ENCODE results near the gene SPDL1.
"Not testable (repeated sequence)": the region's sequence is repeated elsewhere in the genome, so short reads cannot be mapped to it uniquely, and the experiment has no call there.

SPDL1 gene

DNA sequence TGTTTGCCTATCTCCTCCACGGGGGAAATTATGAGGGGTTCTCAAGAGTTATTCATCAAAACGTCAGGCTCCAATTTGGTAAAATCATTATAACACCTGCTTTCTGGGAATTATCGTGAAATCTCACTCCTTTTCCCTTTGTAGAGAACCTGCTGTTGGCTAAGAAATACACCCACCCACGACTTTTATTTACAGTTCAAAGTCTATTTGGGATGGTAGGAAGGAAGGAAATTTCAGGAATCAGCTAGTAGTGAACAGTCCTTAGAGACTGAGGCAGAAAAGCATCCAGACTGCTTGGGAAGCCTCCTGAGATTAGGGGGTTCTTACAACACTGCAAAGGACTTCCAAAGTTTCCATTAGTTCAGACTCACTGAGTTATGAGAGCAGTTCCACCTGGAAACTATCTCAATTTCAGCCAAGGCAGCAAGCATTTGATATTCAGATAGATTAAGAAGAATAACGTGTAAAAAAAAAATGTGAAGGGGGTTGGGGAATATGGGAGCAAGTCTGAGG lies 9.4 kb upstream of the SPDL1 start:
- no peak for DNase-seq (ENCODE audit: low read depth in 2 of 2, low spot score in 1 of 2)

DNA sequence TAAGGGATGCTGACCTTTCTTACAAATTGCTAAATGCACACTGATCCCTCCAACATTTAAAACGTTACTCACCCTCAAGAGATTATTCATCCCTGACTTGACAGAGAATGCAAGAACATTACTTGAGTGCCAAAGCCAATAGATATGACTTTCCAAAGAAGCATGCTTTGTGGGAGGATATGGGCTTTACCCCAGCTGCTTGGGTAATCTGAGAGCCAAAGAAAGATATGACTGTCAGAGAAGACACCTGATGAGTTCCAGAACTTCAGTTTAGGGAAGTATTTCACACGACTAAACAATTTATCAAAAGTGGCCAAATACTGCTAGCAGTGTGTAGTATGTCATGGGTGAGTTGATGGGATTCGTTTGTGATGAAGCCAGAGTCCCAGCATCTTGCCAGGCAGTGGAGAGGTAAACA lies 7.4 kb upstream of the SPDL1 start:
- DNase-seq (ENCODE audit: low read depth in 2 of 2, low spot score in 1 of 2), result no peak

DNA sequence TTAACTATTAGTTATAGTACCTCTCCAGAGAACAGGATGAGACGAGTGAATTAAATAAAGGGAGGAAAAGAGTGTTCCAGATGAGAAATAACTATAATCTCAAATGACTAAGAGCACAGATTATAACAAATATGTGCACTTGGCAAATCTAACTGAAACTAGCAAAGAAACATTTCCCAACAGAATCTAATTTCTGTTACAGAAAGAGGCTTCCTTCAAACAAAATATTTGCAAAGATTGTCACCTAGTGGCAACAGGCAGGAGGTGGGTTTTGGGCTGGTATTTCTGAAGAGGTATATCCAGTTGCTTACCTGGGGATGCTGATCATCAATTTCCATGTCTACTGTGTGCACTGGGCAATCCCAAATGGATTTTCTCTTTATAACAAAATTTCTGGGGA lies 5.6 kb upstream of the SPDL1 start:
- no peak for DNase-seq (ENCODE audit: low read depth in 2 of 2, low spot score in 1 of 2)

DNA sequence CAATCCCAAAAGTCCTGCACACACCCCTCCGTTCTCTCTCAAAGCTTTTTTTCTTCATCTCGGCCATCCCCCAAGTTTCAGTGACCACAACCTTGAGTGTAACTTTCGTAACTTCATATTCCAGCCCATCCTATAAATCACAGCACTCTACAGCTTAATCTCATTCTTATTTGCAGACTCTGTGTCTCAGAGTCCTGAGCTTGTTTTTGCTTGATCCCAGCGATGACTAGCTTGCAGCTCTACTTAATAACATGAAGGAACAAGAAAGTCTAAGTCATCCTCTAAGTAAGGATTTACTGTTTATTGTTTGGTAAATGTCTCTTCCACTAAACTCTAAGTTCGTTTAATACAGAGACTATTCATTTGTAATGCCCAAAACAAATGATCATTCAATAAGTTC lies 2.6 kb upstream of the SPDL1 start:
- no peak for DNase-seq (ENCODE audit: low read depth in 2 of 2, low spot score in 1 of 2)

DNA sequence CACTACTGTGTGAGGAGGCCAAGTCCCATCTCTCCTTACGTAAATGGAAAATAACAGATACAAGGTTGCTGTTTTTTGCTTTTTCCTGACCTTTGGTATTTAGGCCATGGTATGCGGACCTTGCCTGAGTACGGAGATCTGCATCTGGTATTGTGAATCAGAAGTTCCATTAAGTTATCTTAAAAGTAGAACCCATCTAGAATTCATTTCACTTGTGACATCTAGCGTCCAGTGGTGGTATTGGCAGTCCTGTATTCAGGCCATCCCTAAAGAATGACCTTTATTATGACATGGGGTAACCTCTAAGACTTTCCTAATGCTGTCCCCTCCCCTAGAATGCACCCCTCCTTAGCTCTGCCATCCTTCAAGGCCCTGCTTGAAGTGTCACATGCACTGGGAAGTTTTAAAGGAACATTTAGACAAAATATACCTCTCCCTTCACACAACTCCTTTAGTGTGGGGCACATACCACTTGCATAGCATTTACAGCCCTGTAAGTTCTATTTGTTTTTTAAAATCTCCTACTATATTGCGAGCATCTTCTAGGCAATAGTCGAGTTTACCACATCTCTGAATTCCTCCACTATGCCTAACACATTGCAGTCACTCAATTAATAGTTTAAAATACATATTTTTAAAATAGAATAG lies 1.9 kb upstream of the SPDL1 start:
- peak; percentile 30 to 35 for DNase-seq (ENCODE audit: low read depth in 2 of 2, low spot score in 1 of 2)

DNA sequence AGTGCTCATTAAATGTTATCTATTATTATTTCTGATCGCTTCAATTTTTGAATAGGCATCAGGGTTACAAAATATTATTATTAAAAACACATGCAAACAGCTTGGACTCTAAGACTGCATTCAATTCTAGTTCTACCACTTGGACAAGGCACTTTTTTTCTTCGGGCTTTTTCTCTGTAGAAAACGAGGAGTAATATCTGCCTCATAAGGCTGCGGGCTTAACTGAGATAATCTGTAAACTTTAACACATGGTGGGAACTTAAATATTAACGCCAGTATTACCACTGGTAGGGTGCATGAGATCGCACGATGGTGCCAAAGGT lies 511 bp upstream of the SPDL1 start:
- no peak for DNase-seq (ENCODE audit: low read depth in 2 of 2, low spot score in 1 of 2)

DNA sequence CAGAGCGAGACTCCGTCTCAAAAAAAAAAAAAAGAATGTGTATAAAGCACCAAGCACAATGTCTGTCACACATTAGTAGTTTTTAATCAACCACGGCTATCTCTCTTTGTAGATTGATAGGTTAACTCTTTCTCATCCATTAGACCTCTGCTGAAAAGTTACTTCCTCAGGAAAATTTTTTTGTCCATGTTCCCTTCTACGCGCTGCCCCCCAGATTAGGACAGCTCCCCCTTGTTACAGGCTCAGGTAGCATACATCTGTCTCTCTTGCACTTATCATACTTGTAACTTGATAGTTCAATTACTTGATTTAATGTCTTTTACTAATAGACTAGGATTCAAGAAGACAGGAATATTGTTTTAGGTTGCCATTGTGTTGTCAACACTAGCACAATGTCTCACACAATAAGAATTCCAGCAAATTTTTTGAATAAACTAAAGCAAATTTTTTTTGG lies 1.5 kb downstream of the SPDL1 start:
- no peak for DNase-seq (ENCODE audit: low read depth in 2 of 2, low spot score in 1 of 2)

DNA sequence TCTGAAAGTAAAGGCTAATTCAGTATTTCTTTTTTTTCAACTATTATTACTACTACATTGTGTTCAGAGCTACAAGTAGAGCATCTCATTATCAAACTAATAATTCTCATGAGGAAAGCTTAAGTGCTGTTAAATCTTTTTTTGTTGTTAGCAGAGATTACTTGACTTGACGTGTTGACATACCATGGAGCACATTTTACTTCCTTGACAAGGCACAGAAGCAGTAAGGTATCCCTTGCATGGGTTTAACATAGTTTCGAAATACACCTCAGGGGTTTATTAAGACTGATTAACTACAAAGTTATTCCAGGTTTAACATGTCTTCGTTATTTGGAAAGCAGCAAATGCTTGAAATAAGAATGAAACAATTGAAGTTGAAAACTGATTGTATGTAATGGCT lies 7.0 kb downstream of the SPDL1 start:
- DNase-seq (ENCODE audit: low read depth in 2 of 2, low spot score in 1 of 2), result no peak

DNA sequence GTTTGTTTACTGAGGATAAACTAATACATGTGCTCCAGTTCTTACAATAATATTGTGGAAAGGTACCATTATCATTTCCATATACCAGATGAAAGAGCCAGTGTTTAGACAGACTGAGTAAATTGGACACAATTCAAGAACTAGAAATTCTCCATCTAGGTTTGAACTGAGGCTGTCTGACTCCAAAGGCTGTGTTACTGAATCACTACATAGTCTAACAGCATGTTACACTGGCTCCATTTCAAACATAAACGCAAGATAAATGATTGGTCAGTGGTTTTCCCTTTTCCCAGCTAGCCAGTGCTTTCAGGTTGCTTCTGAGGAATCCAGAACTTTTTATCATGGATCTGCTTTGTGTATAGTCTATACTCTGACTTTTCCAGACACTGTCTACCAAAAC lies 8.1 kb downstream of the SPDL1 start:
- no peak for DNase-seq (ENCODE audit: low read depth in 2 of 2, low spot score in 1 of 2)

DNA sequence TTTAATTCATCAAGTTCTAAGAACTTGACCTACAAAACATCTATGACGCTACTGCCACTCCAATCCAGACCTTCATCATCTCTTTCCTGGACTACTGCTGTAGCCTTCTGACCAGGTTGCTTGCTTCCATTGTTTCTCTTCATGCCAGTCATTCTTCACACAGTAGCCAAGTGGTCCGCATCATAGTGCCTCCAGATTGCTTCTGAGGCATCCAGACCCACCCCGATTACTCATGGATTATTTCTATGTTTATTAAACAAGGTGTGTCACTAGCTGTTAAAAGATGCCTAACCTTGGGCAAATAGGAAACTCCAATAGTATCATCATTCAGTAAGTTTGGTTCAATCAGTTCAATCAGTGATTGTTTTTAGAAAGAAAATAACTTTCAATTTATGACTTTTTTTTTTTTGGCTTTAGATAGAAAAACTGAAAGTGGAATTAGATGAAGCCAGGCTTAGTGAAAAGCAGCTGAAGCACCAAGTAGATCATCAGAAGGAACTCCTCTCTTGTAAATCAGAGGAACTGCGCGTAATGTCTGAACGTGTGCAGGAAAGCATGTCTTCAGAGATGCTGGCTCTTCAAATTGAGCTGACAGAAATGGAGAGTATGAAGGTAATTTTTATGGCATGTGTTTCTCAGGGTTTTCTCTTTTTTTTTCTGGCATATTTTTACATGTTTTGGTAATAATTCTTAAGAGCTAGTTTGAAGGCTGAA lies 9.5 kb downstream of the SPDL1 start:
- no peak for DNase-seq (ENCODE audit: low read depth in 2 of 2, low spot score in 1 of 2)

DNA sequence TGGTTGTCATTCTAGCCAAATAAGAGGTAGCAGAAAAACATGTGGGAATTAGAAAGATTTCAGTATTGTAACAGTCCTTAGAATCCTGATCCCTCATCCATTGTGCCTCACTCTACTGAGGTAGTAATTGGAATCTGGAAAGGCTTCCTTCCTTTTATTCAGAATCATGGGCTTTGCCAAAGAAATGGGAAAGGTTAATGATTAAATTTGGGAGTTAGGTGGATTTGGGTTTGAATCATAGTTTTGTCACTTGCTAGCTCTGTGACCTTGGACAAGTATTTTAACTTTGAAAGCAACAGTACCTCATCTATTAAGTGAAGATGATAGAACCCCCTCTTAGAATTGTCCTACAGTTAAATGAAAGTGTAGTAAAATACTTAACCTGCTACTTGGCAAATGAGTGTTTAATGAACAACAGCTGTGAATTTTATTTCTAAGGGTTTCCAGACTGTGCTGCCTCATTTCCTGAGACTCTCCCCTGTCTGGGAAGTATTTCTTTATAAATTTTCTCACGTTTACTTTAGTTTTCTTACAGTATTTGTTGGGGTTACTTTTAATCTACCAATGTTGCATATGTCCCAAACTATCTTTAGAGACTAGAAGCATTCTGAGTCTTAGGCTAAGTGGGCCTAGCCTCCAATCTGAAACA lies 11.7 kb downstream of the SPDL1 start:
- no peak for DNase-seq (ENCODE audit: low read depth in 2 of 2, low spot score in 1 of 2)

DNA sequence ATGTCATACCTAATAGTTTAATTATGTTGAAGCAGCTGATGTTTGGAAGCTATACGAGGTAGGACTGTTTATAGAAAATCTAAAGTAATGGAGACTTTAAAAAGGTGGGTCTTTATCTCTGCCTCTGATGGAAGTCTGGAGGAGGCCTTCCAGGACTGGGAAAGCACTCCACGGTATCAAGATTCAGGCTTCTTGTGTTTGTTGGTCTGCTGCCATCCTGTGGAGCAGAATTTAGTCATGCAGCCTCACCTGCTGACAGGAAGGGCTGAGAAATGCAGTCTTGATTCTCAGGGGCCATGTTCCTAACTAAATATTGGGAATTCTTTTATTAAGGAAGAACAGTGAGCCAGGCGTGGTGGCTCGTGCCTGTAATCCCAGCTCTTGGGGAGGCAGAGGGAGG lies 15.9 kb downstream of the SPDL1 start:
- no peak for DNase-seq (ENCODE audit: low read depth in 2 of 2, low spot score in 1 of 2)

DNA sequence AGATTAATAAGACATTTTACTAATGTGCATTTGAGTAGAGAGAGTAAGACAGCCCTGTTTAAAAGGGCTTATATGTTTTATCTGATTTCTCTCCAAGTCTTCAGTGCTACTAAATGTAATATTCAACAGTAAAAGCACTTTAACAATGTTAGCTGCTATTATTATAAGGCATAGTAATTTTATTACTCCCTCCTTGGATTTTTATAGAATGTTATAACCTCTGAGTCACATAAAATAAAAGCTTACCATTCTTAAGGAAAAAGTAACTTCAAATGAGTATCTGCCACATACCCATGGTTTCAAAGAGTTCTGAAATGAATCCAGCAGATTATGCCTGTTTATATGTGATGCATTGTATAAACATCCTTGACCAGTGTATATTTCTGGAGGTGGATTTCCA lies 19.0 kb downstream of the SPDL1 start:
- no peak for DNase-seq (ENCODE audit: low read depth in 2 of 2, low spot score in 1 of 2)

DNA sequence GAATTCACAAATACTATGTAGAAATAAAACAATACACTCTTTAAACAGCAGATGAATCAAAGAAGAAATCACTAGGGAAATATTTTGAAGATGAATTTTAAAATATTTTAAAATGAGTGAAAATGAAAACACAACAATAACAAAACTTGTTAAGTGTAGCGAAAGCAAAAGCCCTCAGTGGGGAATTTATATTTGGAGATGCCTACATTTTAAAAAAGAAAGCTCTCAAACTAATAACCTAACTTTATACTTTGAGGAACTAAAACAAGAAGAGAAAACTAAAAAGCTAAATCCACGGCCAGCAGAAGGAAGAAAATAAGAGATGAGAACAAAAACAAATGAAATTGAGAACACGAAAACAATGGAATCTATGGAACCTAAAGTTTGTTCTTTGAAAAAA lies 22.7 kb downstream of the SPDL1 start:
- DNase-seq (ENCODE audit: low read depth in 2 of 2, low spot score in 1 of 2), result no peak

DNA sequence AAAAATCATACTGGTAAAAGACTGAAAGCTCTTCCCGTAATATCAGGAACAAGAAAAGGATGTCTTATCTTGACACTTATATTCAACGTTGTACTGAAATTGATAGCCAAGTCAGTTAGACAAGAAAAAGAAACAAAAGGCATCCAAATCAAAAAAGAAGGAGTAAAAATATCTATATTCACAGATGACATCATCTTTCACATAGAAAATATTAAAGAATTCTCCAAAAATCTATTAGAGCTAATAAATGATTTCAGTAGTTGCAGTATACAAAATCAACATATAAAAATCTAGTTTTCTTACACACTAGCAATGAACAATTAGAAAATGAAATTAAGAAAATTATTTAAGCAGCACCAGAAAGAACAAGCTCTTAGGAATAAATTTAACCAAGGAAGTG lies 24.3 kb downstream of the SPDL1 start:
- DNase-seq (ENCODE audit: low read depth in 2 of 2, low spot score in 1 of 2), result no peak

DNA sequence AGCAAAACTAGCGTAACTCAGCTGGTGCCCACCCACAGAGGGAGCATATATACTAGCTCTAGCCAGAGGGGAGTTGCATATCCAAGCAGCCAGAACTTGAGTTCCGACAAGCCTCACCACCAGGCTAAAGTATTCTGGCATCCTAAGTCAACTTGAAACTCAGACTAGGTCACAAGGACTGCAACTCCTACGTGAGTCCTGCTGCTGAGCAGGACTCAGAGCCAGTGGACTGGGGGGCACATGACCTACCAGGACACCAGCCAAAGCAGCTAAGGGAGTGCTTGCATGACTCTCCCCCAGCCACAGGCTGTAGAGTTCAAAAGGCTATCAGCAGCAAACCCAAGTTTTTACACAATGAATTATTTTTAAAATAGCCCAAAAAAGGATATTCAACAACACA lies 26.1 kb downstream of the SPDL1 start:
- DNase-seq (ENCODE audit: low read depth in 2 of 2, low spot score in 1 of 2), result no peak

DNA sequence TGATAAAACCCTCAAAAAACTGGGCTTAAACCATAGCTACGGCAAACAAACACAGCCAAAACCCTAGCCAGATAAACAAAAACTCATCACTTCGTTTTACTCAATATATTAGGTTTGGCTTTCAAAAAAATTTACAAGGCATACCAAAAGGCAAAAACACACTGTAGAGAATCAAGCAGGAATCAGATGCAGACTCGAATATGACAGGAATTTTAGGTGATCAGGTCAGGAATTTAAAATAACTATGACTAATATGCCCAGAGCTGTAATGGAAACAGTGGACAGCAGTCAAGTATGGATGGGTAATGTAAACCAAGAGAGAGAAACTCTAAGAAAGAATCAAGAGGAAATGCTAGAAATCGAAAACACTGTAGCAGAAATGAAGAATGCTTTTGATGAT lies 27.0 kb downstream of the SPDL1 start:
- no peak for DNase-seq (ENCODE audit: low read depth in 2 of 2, low spot score in 1 of 2)

DNA sequence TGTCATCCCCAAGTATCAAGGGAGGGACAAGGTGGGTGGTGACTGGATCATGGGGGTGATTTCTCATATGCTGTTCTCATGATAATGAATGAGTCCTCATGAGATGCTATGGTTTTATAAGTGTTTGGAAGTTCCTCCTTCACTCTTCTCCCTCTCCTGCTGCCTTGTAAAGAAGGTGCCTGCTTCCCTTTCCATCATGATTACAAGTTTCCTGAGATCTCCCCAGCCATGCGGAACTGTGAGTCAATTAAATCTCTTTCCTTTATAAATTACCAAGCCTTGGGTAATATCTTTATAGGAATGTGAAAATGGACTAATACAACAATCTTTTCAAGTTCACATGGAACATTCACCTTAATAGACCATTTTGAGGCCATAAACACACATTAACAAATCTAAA lies 32.0 kb downstream of the SPDL1 start:
- DNase-seq (ENCODE audit: low read depth in 2 of 2, low spot score in 1 of 2), result no peak

DNA sequence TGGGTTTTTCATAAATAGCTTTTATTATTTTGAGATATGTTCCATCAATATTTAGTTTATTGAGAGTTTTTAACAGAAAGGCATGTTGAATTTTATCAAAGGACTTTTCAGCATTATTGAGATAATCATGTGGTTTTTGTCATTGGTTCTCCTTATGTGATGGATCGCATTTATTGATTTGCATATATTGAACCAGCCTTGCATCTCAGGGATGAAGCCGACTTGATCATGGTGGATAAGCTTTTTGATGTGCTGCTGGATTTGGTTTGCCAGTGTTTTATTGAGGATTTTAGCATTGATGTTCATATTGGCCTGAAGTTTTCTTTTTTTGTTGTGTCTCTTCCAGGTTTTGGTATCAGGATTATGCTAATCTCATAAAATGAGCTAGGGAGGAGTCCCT lies 40.7 kb downstream of the SPDL1 start:
- not testable (repeated sequence) for DNase-seq (ENCODE audit: low read depth in 2 of 2, low spot score in 1 of 2)

DNA sequence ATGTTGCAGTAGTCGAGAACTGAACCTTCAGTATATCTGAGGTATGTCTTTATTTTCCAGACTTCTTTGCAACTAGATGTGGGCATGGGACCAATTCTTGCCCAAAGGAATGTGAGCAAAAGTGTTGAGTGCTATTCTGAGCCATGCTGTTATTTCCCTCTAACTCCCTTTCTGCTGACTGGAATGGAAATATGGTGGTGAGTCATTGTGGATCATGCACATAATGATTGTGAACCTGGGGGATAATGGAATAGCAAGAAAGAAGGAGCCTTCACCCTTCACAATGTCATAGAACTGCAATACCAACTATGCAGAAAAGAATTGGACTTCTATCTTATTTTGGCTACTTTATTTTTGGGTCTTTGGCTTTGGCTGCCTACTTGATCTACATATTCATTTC lies 43.2 kb downstream of the SPDL1 start:
- no peak for DNase-seq (ENCODE audit: low read depth in 2 of 2, low spot score in 1 of 2)

DNA sequence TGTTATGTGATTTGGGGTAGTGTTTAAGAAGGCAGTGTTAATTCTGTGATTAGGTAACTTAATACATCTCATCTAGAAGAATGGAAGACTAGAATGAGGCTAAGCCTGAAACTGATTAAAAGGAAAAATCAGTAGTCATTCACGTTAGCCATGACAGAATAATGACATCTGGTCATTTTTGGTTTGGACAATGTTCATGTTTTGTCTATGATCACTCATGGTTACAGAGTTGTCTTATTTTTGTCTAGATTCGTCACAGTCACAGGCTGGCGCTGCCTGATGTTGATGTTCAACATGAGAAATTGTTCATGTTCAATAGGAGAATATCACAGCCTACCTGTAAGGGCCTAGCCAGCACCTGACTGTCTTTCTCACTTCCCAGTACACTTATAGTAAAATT lies 44.0 kb downstream of the SPDL1 start:
- no peak for DNase-seq (ENCODE audit: low read depth in 2 of 2, low spot score in 1 of 2)

DNA sequence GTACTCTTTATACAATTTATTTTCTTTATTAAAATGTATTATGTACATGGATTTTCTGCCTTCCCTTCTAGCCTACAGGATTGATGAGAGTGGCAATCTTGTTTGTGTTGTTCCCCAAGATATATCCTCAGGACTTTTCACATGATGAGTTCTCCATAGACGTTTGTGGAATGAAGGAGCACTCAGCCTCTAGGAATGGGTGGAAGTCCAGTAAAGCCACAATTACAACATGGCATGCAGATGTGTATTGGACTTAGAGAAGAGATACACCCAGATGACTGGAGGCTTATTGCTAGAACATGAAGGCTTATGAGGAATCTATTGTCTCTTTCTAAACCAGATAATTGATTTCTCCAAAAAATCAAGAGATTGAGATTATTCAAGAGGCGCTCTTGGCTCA lies 45.3 kb downstream of the SPDL1 start:
- DNase-seq (ENCODE audit: low read depth in 2 of 2, low spot score in 1 of 2), result no peak
